ENCODE results near the gene PIP4K2A. TPM values are rescaled to one million over a fixed set of nuclear protein-coding genes. Genes with fewer than 3 reads are reported as not detected.
A peak's percentile ranks its signal among the peaks of the same experiment; 100 is the strongest.

Gene PIP4K2A
- total RNA-seq, 4 donors from 2014 or later = 2.6 to 14.9 (median 12.4) TPM

DNA sequence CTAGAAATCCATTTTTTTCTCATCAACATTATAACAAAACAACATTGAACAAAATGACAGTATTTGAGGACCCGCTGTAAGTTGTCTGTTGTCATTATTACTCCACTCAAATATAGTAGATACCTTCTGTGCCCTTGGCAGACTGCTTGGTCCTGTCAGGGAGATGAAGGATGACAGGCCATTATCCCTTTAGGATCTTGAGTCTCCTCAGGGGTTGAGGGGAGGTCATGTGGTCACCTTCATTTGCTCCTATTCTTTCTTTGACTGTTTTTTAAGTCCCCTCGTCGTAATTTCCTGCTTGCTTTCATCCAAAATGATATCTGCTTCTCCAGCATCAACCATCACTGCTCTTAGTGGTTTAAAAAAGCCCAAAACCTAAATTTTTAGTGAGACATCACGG is 2.6 kb upstream of the PIP4K2A start:
- TF ChIP-seq POLR2A (IDR thresholded peaks at IDR 0.05) (no peak), CTCF (IDR thresholded peaks at IDR 0.05) (no peak), POLR2AphosphoS5 (IDR thresholded peaks at IDR 0.05) (no peak), EP300 (IDR thresholded peaks at IDR 0.05; ENCODE audit: low read depth) (no peak)
- Histone ChIP-seq H3K4me1 (peaks cover 6 to 15% (median 12%) of the 10 kb centered on the region in 4 donors), H3K4me3 (no peak overlapping the region), H3K27ac (no peak overlapping the region), H3K9me3 (no peaks in the 10 kb centered on the region), H3K27me3 (no peaks in the 10 kb centered on the region), H3K36me3 (no peaks in the 10 kb centered on the region)
- no peak for DNase-seq
- in situ Hi-C loops (cut with MboI; ENCODE audit: low pct_ligation_motif_present in 1 of 4, low pct_unique_long_range_greater_than_20kb in 1 of 4, low sequenced_read_pairs in 3 of 4) (loop anchor here in 2 of 4 donors (25.0 kb wide), 2 partner anchors 705 to 730 kb away; partner anchors contain the start of gene DNAJC1 (in 1 of the 2)), intact Hi-C loops (cut with DNase I; ENCODE audit: low total_unique reads) (no loop called here)
- 87 to 100% methylated on average over 1 to 4 of the region's 4 CpGs for WGBS, 2 donors (ENCODE audit: low coverage in 1 of 2)

GRCh38 chr10:22715290-22715625 is 880 bp upstream of the PIP4K2A start:
- H3K36me3 ChIP-seq = no peaks in the 10 kb centered on the region
- H3K27ac ChIP-seq = peak overlapping the region in 2 of 4 donors; percentile 85 to 86
- H3K9me3 ChIP-seq = no peaks in the 10 kb centered on the region
- no peaks in the 10 kb centered on the region for H3K27me3 ChIP-seq
- TF ChIP-seq POLR2AphosphoS5 (IDR thresholded peaks at IDR 0.05) (no peak), POLR2A (IDR thresholded peaks at IDR 0.05) (no peak), EP300 (IDR thresholded peaks at IDR 0.05; ENCODE audit: low read depth) (no peak), CTCF (IDR thresholded peaks at IDR 0.05) (no peak)
- peak overlapping the region in 1 of 4 donors; percentile 71 for H3K4me3 ChIP-seq
- no peak for DNase-seq
- in situ Hi-C loops (cut with MboI; ENCODE audit: low pct_ligation_motif_present in 1 of 4, low pct_unique_long_range_greater_than_20kb in 1 of 4, low sequenced_read_pairs in 3 of 4) = loop anchor here in 2 of 4 donors (25.0 kb wide), 2 partner anchors 703 to 728 kb away; partner anchors contain the start of gene DNAJC1 (in 1 of the 2)
- intact Hi-C loops (cut with DNase I; ENCODE audit: low total_unique reads) = no loop called here
- peaks cover 6 to 29% (median 14%) of the 10 kb centered on the region in 4 donors for H3K4me1 ChIP-seq
- 72 to 80% methylated on average over 7 of the region's 7 CpGs for WGBS, 2 donors (ENCODE audit: low coverage in 1 of 2)

DNA sequence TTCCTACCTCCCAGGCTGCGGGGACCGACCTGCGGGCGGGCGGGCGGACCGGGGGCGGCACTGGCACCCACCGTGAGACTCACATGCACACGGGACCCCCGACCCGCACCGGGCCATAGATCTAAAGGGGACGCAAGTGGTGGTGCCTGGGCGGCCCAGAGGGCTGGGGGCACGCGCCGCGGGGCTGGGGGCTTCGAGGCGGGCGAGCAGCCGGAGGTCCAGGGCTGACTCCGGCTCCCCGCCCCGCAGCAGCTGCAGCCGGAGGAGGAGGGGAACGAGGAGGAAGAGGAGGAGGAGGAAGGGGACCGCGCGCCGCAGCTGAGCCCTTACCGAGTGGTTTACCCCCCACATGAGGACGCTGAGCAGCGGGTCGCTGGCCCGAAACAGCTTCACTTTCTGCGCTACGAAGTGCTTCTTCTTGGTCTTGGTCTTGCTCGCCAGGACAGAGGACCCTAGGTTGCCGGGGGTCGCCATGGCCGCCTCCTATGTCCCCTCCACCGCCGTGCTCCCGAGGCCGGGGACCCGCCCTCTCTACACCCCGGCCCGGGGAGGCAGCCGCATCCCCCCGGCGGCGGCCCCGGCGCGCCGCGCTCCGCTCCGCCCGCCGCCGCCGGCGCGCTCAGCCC is 412 bp downstream of the PIP4K2A start:
- WGBS, 2 donors (ENCODE audit: low coverage in 1 of 2) = 0% methylated on average over 35 of the region's 67 CpGs; no CpG with 5 or more reads in 1 of the 2 donors
- intact Hi-C loops (cut with DNase I; ENCODE audit: low total_unique reads) = no loop called here
- in situ Hi-C loops (cut with MboI; ENCODE audit: low pct_ligation_motif_present in 1 of 4, low pct_unique_long_range_greater_than_20kb in 1 of 4, low sequenced_read_pairs in 3 of 4) = loop anchor here in 2 of 4 donors (25.0 kb wide), 2 partner anchors 702 to 727 kb away; partner anchors contain the start of gene DNAJC1 (in 1 of the 2)

More for the DNA sequence above, 412 bp downstream of the PIP4K2A start:
- H3K9me3 ChIP-seq = no peaks in the 10 kb centered on the region
- peak overlapping the region; percentile 74 to 97 (median 87) for H3K4me3 ChIP-seq
- peak; percentile 30 for DNase-seq
- H3K27me3 ChIP-seq = no peaks in the 10 kb centered on the region
- no peaks in the 10 kb centered on the region for H3K36me3 ChIP-seq
- H3K27ac ChIP-seq = peak overlapping the region; percentile 88 to 90 (median 90)
- TF ChIP-seq POLR2AphosphoS5 (IDR thresholded peaks at IDR 0.05) (no peak), POLR2A (IDR thresholded peaks at IDR 0.05) (no peak), EP300 (IDR thresholded peaks at IDR 0.05; ENCODE audit: low read depth) (no peak), CTCF (IDR thresholded peaks at IDR 0.05) (no peak)
- H3K4me1 ChIP-seq = peaks cover 6 to 30% (median 14%) of the 10 kb centered on the region in 4 donors
